ENCODE results near the gene SNX1.
"Not testable (repeated sequence)": the region's sequence is repeated elsewhere in the genome, so short reads cannot be mapped to it uniquely, and the experiment has no call there.

Gene SNX1

DNA sequence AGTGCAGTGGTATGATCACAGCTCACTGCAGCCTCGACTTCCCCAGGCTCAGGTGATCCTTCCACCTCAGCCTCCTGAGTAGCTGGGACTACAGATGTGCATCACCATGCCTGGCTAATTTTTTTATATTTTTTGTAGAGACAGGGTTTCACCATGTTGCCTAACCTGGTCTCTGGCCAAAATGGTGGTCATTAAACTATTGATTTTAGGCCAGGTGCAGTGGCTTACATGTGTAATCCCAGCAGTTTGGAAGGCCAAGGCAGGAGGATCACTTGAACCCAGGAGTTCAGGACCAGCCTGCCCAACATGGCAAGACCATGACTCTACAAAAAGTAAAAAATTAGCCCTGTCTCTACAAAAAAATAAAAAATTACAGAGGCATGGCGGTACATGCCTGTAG, 24.5 kb downstream of the SNX1 start:
- DNase-seq, result not testable (repeated sequence)

DNA sequence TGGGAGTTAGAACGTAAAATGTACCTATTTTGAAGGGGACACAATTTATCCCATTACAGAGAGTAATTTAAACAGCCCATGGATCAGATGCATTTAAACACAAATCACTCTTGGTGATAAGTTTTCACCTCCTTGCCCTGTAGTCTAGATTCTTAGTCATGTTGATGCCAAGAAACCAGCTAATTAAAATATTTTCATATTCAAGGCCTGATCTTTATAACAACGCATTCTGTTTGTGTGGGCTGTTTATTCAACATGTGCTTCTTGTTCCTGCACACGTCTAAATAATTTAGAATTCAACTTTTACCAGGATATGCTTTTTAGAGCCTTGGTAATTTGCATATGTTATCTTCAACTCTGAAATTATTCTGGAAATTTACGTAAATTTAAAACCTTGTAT, 25.8 kb downstream of the SNX1 start:
- no peak for DNase-seq

DNA sequence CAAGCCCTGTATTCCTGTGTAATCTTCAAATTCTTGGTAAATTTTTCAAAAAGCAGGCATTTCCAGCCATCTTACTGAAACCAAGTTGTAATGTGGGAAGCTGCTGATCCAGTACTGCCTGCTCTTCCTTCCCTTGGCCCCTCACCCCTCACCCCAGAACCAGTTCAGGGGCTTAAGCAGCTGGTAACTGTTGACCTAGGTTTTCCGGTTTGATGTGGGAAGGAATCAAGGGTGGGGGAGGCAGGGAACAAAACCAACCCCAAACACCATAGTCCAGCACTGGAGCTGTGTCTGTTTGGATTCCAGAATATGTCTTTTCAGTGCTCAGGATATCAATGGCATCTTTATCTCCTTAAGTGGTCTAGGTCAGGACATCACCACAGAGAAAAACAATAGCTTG, 26.7 kb downstream of the SNX1 start:
- DNase-seq, result no peak

DNA sequence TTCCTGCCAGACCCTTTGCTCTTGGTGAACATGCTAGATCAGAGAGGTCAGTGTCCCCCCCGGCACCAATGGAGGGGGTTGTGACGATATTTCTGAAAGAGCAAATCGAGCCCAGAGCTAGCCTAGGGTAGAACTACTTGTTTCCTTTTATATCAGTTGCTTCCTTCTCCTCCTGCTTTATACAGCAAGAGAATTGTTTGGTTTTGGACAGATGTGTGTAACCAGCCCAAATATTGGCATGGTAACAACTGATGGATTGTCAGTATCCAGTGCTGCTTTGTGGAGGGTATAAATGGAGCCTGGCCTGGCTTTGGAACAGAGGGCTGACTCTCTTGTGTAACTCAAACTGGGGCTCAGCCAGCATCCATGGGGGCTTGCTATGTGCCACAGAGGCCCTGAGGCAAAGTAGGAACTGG, 27.2 kb downstream of the SNX1 start:
- DNase-seq, result no peak

DNA sequence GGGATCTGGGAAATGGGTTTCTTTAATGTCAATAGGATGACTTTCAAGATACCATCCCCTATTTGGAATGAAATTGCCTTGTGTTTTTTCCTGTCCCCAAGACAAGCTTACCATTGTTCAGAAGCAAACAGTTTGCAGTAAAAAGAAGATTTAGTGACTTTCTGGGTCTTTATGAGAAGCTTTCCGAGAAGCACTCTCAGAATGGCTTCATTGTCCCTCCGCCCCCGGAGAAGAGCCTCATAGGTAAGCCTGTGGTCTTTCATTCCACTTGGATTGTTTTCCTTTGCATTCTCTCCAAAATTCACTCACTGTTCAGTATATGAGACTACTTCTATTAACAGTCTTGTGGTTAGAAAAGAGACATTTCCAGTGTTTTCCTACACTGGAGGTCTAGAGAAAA, 30.2 kb downstream of the SNX1 start:
- no peak for DNase-seq

DNA sequence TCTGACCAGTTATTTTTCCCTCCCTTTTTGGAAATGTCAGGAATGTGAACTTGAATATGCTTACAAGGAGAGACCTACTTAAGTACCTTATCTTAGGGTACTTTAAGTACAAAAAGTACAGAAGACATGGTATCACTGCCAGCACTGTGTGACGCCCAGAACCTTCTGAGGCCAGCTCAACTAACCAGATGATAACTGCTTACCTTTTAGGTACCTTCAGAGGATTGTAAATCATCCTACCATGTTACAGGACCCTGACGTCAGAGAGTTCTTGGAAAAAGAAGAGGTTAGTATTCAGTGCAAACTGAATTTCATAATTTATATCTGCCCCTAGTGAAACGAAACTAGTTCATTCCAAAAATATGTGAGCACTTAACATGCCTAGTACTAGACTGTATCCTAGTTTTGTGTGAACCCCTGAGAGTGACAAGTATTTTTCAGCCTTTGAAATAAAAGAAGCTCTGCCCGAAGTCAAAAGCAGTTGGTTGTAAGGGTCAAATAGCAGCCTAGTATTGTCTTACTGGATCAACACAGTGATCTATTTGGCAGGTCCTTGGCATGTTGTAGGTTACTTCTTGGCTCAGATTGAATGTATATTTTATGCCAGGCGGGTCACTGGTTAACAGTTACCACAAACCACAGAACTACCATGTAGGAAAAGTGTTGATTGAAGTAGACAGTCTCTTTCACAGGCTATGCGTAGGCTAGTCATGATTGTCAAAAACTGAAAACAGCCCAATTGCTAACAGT, 31.9 kb downstream of the SNX1 start:
- DNase-seq, result no peak

DNA sequence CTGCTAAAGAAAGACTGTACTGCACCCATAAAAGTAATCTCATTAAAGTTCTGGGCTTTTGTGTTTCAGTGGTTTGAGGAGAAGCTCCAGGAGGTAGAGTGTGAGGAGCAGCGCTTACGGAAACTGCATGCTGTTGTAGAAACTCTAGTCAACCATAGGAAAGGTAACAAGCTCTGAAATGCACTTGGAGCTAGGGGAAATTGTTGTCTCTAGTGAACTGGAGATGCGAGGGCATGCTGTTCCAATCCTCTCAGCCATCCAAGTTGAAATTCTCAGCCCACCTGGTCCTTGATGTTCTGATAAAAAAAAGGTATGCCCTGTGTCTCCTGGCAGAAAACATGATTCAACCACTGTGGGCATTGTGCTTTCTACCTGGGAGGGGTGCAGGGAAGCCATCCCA, 34.4 kb downstream of the SNX1 start:
- DNase-seq, result no peak

DNA sequence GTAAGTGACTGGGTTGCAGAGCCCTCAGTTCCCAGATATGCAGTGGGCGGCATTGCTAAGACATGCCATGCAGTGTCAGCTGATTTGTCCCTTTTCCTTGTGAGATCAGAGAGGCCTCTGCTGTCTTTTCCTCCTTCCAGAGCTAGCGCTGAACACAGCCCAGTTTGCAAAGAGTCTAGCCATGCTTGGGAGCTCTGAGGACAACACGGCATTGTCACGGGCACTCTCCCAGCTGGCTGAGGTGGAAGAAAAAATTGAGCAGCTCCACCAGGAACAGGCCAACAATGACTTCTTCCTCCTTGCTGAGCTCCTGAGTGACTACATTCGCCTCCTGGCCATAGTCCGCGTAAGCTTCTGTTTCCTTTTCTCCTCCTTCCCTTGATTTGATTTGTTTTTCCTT, 35.8 kb downstream of the SNX1 start:
- DNase-seq, result no peak

DNA sequence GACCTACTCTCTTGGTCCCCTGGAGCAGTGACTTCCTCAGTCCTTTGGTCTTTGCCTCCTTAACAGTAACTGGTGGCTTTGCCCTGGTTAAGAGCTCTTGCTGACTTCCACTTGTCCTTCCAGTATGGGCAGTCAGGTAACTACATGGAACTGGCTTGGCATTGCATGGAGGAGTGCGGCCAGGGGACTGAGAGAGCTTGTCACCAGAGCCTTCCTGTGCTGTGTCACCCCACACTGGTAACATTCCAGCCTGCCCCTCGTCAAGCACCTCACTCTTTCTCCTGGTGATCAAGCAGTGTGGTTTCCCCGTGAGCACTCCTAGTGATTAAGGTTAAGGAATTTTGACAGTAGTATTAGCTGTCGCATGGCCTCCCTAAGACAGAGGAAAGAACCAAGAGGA, 36.4 kb downstream of the SNX1 start:
- no peak for DNase-seq

DNA sequence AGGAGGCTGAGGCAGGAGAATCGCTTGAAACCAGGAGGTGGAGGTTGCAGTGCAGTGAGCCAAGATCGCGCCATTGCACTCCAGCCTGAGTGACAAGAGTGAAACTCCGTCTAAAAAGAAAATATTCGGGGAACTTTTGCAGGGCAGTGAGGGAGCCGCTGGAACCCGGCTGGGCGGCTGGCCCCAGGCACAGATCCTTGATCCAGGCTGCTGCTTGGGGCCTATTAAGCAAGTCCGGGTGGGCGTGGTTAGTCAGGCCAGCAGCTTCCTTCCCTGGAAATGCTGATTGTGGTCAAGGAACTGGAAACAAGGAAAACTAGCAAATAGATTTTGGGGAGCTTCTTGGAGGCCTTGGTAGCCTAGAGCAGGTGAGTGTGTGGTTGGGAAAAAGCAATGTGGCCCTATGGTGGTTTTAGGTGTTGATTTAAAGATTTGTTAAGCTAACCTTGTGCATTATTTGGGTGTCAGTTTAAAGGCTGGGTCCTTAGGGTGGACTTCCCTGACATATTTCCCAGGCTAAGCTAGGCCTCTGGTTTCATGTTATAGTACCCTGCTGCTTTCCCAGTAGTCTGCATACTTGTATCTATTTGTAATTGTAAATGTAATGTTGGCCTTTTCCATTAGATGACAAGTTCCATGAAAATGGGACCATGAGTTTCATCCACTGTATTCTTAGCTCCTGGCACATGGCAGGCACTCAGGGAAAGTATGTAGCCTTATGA, 38.0 kb downstream of the SNX1 start:
- no peak for DNase-seq

DNA sequence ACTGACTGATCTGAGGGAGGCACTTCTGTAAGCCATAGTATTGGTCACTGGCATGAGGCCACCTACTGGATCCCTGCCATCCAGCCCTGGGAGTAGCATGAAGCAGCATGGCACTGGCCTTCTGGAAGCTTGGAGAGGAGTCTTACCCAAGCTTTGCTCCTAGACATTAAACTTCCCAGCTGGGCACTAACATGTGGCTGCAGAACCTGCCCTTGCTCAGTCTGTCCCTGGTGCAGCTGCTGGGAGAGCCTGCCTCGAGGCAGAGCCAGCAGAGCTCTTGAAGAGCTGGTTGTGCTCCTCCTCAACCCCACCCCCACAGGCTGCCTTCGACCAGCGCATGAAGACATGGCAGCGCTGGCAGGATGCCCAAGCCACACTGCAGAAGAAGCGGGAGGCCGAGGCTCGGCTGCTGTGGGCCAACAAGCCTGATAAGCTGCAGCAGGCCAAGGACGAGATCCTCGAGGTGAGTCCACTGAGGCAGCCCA, 38.6 kb downstream of the SNX1 start:
- DNase-seq, result no peak

DNA sequence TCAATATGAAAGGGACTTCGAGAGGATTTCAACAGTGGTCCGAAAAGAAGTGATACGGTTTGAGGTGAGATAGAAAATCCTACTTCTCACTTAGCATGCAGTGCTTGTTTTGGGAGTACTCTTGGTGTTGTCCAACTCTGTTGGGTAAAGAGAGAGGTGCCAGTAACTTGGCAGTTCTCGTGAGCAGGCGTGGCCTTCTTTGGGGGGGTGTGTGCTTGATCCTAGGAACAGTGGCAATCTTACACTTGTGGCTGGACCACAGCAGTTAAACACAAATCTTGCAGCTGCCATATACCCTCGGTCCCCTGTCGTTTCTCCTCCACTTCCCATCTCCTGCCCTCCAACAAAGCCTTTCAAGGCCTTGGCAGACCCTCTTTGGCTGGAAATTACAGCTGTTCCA, 40.6 kb downstream of the SNX1 start:
- DNase-seq, result no peak

DNA sequence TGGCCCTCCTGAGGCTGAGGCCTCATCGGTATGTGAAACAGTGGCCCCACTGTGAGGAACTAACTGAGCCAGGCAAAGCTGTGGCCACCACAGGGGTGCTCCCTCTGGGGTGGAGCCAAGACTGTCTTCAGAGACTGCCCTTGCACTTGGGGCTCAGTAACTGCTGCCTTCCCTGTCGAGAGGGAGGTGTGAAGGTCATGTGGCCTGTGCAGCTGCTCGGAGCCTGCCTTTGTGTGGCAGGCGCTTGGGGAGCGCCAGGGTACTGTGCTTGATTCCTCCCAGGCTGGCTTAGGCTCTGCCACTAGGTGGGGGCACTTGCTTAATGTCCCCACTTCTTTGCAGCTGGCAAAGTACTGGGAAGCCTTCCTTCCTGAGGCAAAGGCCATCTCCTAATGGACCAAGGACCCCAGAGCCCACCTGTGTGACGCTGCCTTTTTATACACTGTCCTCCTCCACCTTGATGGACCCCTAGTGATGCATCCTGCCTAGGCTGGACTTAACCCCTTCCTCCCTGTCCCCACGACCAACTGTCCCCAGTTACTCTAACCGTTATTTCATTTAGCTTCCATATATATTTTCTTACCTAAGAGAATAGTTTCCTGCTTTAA, 41.5 kb downstream of the SNX1 start:
- no peak for DNase-seq

DNA sequence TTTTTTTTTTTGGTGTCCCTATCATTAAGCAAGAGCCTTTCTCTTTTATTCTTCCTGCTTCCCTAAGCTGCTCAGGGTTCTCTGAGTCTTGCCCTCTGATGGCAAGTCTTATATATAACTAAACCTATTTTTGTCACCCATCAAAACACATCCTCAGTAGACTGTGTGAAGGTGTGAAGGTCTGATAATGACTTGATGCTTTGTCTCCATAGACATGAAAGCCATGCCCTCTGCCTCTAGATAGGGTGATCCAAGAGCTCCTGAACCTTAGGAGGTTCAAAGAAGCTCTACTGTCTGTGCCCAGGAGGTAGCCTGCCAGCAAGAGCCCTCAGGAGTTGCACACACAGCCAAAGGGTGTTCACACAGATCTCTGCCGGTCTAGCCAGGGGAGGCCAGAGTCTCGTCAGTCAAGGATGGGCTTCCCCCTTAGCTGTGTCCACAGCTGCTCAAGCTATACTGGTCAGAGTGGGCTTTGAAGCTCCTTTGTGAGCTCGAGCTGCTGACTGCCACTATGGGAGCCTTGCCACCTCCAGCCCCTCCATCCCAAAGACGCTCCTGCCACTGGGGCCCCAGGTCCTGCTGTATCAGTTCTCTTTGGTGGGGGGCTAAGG, 42.7 kb downstream of the SNX1 start:
- no peak for DNase-seq

DNA sequence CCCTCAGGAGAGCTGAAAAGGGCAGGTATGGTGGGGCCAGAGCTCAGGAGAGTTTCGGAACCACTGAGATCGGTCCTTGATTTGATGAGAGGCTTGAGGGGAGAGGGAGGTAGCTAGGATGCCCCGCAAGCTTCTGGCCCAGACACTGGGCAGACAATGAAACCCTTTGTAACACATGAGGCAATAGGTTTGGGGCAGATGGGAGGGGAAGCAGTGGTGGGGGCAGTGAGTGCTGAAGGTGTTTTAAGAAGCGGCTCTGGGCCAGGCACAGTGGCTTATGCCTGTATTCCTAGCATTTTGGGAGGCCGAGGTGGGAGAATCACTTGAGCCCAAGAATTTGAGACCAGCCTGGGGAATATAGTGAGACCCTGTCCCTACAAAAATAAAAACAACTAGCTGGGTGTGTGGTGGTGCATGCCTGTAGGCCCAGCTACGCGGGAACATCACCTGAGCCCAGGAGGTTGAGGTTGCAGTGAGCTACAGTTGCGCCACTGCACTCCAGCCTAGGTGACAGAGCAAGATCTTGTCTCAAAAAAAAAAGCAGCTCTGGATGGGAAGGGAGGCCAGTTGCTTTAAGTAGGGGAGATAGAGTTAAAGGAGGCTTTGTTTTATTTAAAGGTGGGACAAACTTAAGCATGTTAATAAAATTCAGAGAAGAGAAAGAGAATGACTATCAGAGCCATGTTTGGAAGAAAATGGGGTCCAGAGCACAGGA, 46.2 kb downstream of the SNX1 start:
- no peak for DNase-seq

DNA sequence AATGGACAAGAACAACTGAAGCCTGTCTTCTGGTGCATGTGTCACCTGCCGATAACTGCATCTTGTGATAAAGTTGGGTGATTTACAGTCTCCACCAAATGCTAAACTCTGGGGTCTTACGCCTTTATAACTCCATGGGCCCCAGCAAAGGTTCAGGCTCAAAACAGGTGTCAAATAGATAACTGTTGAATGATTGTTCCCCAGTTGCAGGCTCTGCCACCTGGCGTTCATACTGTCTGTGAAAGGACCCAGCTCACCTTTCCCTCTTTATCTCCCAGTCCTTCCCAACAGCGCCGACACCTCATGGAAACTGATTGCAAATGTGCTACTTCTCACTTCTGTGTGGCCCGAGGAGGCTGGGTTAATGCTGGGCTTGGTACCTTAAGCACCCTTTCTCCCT, 47.5 kb downstream of the SNX1 start:
- DNase-seq, result no peak

DNA sequence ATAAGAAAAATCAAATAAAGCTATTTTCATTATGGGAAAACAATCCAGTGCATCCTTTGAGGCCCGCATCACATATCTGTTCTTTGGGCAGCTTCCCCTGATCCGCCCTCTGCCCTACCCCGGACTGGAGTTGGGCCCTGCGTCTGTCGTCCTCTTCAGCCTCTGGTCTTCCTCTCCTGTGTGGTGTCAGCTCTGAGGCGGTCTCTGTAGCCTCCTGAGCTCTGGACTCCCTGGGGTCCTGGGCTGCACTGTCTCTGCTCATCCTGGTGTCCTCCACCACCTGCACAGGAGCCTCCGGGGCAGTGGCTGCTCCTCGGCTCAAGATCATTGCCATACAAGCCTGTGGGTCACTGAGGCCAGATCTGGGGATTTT, 48.4 kb downstream of the SNX1 start:
- no peak for DNase-seq

DNA sequence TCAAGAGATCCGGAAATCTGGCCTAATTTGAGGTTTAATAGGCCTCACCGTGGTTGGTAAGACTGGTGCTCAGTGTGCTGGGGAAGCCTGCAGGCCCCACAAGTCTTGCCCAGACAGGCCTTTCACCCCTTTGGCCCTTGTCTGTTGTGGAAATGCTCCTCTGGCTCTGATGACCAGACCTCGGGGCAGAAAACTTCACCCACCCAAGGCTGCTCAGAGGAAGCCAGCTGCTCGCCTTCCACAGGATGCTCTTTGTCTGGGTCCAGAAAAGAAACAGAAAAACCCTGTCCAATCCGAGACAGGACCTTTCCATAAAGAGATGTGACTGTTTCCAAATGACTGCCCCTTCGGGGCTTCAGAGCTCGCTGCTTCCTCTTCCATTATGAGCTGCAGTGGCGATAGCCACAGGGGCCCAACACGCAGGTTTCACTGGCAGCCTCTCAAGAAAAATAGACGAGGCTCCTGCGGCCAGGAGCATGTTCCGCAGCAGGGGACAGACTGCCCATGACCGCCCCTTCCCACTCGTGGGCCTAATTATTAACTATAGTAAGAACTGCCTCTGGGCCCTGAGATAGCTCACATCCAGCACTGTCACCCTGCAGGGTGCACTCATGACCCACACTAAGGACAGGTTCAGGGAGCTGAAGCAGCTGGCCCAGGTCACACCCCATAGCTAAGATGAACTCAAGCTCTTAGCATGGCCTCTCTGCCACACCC, 48.9 kb downstream of the SNX1 start:
- DNase-seq, result no peak

DNA sequence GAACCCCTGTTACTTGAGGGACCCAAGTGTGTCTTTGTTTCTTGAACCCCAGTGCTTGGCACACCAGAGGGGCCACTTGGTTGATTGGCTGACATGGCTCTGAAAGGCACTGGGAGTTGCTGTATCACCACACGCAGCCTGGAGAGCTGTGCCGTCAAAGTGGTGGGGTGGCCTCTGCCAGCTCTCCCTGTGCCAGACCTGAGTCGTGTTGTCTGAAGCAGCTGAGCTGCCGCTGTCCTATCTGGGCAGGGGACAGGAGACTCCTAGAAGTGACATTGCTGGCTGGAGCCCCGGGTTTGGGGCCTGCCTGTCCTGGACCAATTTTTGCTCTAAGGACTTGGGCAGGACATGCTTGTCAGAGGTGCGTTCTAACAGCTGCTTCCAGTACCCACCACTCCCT, 50.3 kb downstream of the SNX1 start:
- DNase-seq, result no peak

DNA sequence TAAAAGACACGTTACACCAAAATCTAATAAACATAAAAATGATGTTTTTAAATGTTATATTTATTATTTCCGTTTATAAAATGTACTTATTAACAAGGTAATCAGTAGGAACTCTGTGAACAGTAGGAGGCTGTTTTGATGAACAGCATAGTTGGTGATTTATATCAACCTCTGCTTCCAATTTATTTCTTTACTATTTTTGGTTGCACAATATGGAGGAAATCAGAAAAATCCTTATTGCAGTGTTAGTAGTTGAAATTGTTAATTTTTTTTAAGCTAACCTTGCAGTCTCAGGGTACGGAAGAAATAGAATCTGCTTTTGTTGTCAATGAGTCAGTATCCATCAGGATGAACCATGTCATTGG, 50.7 kb downstream of the SNX1 start:
- no peak for DNase-seq

DNA sequence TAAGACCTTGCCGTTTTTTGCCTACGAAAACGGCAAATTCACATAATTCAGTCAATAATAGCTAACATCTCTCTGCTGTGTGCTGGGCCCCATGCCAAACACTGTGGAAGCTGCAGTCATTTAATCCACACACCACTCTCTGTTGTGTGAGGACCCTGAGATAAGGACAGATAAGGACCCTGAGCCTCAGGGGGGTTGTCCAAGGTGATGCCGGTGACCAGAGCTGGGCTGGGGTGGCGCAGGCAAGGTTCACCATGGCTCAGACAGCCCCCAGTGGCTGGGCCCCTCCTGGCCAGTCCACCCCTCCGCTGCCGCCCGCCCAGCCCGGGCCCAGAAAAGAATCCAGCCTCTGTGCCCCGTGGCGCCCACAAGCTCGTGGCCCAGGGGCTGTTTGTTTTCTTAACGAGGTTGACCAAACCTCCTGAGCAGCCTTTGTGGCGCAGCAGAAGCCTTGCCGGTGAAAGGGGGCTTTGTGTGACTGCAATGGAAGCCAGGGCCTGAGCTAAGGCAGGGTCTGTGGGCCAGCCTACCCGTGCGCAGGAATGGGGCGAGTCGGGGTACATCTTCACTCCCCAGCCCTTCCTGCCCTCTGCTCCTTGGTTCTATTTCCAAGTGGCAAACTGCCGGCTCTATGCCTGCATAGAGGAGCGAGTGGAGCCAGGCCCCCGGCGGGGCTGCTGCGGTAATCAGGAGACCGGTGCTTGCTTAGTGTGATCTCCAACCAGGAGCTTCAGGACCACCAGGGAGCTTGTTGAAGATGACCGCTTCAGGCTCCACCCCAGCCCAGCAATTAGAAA, 51.3 kb downstream of the SNX1 start:
- DNase-seq, result no peak

DNA sequence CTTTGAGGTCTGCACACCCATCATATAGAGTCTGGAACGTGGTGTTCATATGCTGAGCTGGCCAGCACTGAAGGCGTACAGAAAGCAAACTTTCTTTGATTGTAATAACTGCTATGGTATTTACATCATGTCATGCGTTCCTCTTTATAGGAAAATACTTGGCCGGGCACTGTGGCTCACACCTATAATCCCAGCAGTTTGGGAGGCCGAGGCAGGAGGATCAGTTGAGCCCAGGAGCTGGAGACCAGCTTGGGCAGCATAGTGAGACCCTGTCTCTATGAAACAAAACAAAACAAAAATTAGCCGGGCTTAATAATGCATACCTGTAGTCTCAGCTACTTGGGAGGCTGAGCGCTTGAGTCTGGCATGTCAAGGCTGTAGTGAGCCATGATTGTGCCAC, 52.4 kb downstream of the SNX1 start:
- DNase-seq, result no peak

Measured in stimulated activated CD4-positive, alpha-beta T cell treated with anti-CD3 and anti-CD28 coated beads, Interleukin-1b, Interleukin-23, amount 100 ng/mL, for 48 hours (primary cell).